IMR-90 (cell line): ENCODE measurements around the gene DAAM2.

Source experiments
- CEBPB ChIP-seq: IDR thresholded peaks from 2 replicates; pipeline ENCODE4 v1.6.1; 2012; ENCODE audit warnings: low read depth, low read length, improper control_type of control experiment
- CHD1 ChIP-seq: IDR thresholded peaks from 2 replicates; pipeline ENCODE4 v1.6.1; 2012; ENCODE audit warnings: low read depth, low read length, improper control_type of control experiment
- CTCF ChIP-seq: conservative IDR thresholded peaks from 2 replicates; pipeline ENCODE4 v1.5.1; 2012; ENCODE audit warnings: mild to moderate bottlenecking, low read depth, low read length, improper control_type of control experiment
- MAZ ChIP-seq: IDR thresholded peaks from 2 replicates; pipeline ENCODE4 v1.6.1; 2012; ENCODE audit warnings: low read depth, mild to moderate bottlenecking, low read length, improper control_type of control experiment, moderate library complexity, borderline replicate concordance
- MXI1 ChIP-seq: IDR thresholded peaks from 2 replicates; pipeline ENCODE4 v1.6.1; 2012; ENCODE audit warnings: low read depth, mild to moderate bottlenecking, low read length, moderate library complexity, borderline replicate concordance
- POLR2A ChIP-seq: IDR thresholded peaks from 2 replicates; pipeline ENCODE4 v1.6.1; 2012; ENCODE audit warnings: mild to moderate bottlenecking, low read depth, low read length
- RAD21 ChIP-seq: IDR thresholded peaks from 2 replicates; pipeline ENCODE4 v1.6.1; 2012; ENCODE audit warnings: low read length, improper control_type of control experiment
- RCOR1 ChIP-seq: IDR thresholded peaks from 2 replicates; pipeline ENCODE4 v1.6.1; 2012; ENCODE audit warnings: mild to moderate bottlenecking, low read length, improper control_type of control experiment; ENCODE audit not compliant: insufficient replicate concordance
- RFX5 ChIP-seq: IDR thresholded peaks from 2 replicates; pipeline ENCODE4 v1.8.0; 2012; ENCODE audit warnings: low read depth, mild to moderate bottlenecking, low read length, moderate library complexity
- SMC3 ChIP-seq: fragments of 150-350 bp; IDR thresholded peaks from 2 replicates; pipeline ENCODE4 v1.6.1; 2016; ENCODE audit warnings: low read depth, mild to moderate bottlenecking, antibody characterized with exemption, low read length, moderate library complexity
- TF ChIP-seq, protein P1 (sequence below): fragments of 150-350 bp; IDR thresholded peaks from 2 replicates; pipeline ENCODE4 v1.6.1; 2016; ENCODE audit warnings: low read depth, mild to moderate bottlenecking, low read length, moderate library complexity, borderline replicate concordance
- TF ChIP-seq, protein P2 (sequence below): fragments of 150-350 bp; IDR thresholded peaks from 2 replicates; pipeline ENCODE4 v1.6.1; 2017; ENCODE audit warnings: mild to moderate bottlenecking, antibody characterized with exemption, low read length, low read depth

GRCh38 chr6:39882531-39882899 is 90.3 kb downstream of the DAAM2 start:
- TF ChIP-seq CTCF (no peak), RFX5 (no peak), POLR2A (no peak; the same call in 1 of the 2 replicates), SMC3 (no peak), CEBPB (no peak), CHD1 (no peak), RCOR1 (peak; percentile 19), MXI1 (0 out of 2 replicates have a peak, but pooled peaks have one; percentile 29), MAZ (peak; percentile 42; the same call in 1 of the 2 replicates), RAD21 (no peak)
- TF ChIP-seq, protein P1, sequence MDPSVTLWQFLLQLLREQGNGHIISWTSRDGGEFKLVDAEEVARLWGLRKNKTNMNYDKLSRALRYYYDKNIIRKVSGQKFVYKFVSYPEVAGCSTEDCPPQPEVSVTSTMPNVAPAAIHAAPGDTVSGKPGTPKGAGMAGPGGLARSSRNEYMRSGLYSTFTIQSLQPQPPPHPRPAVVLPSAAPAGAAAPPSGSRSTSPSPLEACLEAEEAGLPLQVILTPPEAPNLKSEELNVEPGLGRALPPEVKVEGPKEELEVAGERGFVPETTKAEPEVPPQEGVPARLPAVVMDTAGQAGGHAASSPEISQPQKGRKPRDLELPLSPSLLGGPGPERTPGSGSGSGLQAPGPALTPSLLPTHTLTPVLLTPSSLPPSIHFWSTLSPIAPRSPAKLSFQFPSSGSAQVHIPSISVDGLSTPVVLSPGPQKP = no peak
- TF ChIP-seq, protein P2, sequence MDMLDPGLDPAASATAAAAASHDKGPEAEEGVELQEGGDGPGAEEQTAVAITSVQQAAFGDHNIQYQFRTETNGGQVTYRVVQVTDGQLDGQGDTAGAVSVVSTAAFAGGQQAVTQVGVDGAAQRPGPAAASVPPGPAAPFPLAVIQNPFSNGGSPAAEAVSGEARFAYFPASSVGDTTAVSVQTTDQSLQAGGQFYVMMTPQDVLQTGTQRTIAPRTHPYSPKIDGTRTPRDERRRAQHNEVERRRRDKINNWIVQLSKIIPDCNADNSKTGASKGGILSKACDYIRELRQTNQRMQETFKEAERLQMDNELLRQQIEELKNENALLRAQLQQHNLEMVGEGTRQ = peak; percentile 80
